HG03565 (cell line): ENCODE measurements around the gene OASL.
A peak's percentile ranks its signal among the peaks of the same experiment; 100 is the strongest.
"Not testable (repeated sequence)": the region's sequence is repeated elsewhere in the genome, so short reads cannot be mapped to it uniquely, and the experiment has no call there.

Source experiments
- ATAC-seq: cut with Tn5 transposase; IDR thresholded peaks from one replicate; pipeline ENCODE4 v1.9.1; 2021; ENCODE audit warnings: mild to moderate bottlenecking, moderate library complexity; ENCODE audit not compliant: unreplicated experiment

Gene OASL

GRCh38 chr12:121038861-121039668 lies at the start of gene OASL:
OASL (minus strand) TSS chr12:121039246; CDS start chr12:121038971, 275 bp downstream.
- no peak for ATAC-seq

GRCh38 chr12:121088195-121088585 lies 49.1 kb upstream of the OASL start:
- ATAC-seq, result no peak

- no peak for ATAC-seq
Observed at GRCh38 chr12:121087467-121088194, 48.6 kb upstream of the OASL start.

- no peak for ATAC-seq
Observed at GRCh38 chr12:121086781-121087295, 47.8 kb upstream of the OASL start.

- no peak for ATAC-seq
Observed at GRCh38 chr12:121085506-121086353, 46.7 kb upstream of the OASL start.

GRCh38 chr12:121085069-121085468 lies 46.0 kb upstream of the OASL start:
- no peak for ATAC-seq

- ATAC-seq, result no peak
Observed at GRCh38 chr12:121084229-121084628, 45.2 kb upstream of the OASL start.

- no peak for ATAC-seq
Observed at GRCh38 chr12:121080909-121081308, 41.9 kb upstream of the OASL start.

GRCh38 chr12:121079736-121080272 lies 40.8 kb upstream of the OASL start:
- no peak for ATAC-seq

GRCh38 chr12:121077440-121077839 lies 38.4 kb upstream of the OASL start:
- not testable (repeated sequence) for ATAC-seq

GRCh38 chr12:121075911-121076310 lies 36.9 kb upstream of the OASL start:
- ATAC-seq, result not testable (repeated sequence)

- ATAC-seq, result no peak
Observed at GRCh38 chr12:121072147-121072546, 33.1 kb upstream of the OASL start.

- ATAC-seq, result no peak
Observed at GRCh38 chr12:121069206-121069605, 30.2 kb upstream of the OASL start.

- ATAC-seq, result no peak
Observed at GRCh38 chr12:121065345-121065744, 26.3 kb upstream of the OASL start.

GRCh38 chr12:121064586-121064985 lies 25.5 kb upstream of the OASL start:
- not testable (repeated sequence) for ATAC-seq

- no peak for ATAC-seq
Observed at GRCh38 chr12:121064116-121064515, 25.1 kb upstream of the OASL start.

- no peak for ATAC-seq
Observed at GRCh38 chr12:121062391-121063045, 23.5 kb upstream of the OASL start.

GRCh38 chr12:121061831-121062230 lies 22.8 kb upstream of the OASL start:
- no peak for ATAC-seq

GRCh38 chr12:121060149-121061001 lies 21.3 kb upstream of the OASL start:
- ATAC-seq, result peak; percentile 49
